ENCODE results near the gene NET1. TPM values are rescaled to one million over a fixed set of nuclear protein-coding genes. Genes with fewer than 3 reads are reported as not detected.

The NET1 gene
- total RNA-seq, 4 donors from 2014 or later, result 50.9 to 151 (median 112) TPM

DNA sequence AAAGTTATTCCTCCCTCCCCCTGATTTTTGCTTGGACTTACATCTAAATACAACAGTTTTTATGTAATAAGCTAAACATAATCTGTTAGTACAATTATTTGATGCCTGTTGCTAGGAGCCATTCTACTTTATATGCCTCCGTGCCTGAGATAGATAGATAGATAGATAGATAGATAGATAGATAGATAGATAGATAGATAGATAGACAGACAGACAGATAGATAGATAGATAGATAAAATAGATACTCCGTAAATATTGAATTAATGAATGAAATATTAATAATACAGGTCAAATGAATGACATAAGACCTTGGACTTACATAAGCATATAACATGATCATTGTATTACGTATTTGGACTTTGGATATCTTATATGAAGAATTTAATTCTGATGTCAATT lies 23.0 kb downstream of the NET1 start:
- Histone ChIP-seq H3K4me3 (replicated peaks in 1 of 3) (no peak overlapping the region), H3K27ac (no peak overlapping the region), H3K36me3 (no peaks in the 10 kb centered on the region), H3K27me3 (no peaks in the 10 kb centered on the region), H3K9me3 (no peaks in the 10 kb centered on the region), H3K4me1 (no peaks in the 10 kb centered on the region)
- no peak for TF ChIP-seq POLR2A (IDR thresholded peaks at IDR 0.05)
- TF ChIP-seq, protein P1, sequence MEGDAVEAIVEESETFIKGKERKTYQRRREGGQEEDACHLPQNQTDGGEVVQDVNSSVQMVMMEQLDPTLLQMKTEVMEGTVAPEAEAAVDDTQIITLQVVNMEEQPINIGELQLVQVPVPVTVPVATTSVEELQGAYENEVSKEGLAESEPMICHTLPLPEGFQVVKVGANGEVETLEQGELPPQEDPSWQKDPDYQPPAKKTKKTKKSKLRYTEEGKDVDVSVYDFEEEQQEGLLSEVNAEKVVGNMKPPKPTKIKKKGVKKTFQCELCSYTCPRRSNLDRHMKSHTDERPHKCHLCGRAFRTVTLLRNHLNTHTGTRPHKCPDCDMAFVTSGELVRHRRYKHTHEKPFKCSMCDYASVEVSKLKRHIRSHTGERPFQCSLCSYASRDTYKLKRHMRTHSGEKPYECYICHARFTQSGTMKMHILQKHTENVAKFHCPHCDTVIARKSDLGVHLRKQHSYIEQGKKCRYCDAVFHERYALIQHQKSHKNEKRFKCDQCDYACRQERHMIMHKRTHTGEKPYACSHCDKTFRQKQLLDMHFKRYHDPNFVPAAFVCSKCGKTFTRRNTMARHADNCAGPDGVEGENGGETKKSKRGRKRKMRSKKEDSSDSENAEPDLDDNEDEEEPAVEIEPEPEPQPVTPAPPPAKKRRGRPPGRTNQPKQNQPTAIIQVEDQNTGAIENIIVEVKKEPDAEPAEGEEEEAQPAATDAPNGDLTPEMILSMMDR (IDR thresholded peaks at IDR 0.05), result no peak
- DNase-seq, result no peak
- WGBS, 2 donors, result 96 to 97% methylated on average over 3 of the region's 3 CpGs
- intact Hi-C loops (cut with DNase I), result no loop called here

DNA sequence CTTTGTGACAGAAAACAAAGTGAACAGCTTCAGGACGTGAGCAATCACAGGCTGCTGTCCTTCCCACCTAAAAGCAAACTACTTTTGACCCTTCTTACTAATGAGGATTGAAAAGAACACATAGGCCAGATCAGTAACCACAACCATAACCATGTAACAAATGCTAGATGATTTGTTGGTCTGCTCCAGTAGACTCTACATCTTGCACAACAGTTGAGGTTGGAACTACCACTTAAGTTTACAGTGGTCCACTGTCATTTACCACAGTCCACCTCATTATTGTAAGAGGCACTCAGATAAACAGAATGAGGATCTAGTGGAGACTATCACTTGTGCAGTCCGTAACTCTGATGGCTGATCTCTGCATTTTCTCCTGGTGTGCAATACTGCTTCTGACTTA lies 27.8 kb downstream of the NET1 start:
- WGBS, 2 donors, result 95 to 100% methylated on average over 2 of the region's 2 CpGs

DNA sequence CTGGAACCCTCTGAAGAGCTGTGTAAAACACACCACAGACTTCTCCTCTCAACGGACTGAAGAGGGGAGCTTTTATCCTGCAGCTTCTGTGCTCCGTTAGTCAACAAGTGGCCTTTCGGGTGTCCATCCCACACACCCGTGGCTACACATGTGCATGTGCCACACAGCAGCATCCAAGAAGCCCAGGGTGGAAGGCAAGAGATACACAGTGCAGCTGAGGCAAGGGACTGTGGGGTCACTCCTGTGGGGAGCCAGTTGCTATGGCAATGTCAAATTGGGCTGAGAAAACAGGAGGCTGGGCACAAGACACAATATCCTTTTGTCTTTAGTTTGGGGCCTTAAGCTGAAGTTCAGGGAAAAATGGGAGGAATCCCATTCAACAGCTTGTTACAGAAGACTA lies 28.7 kb downstream of the NET1 start:
- H3K4me3 ChIP-seq (replicated peaks in 1 of 3), result no peak overlapping the region
- no peak for DNase-seq
- intact Hi-C loops (cut with DNase I), result loop anchor here (2.0 to 10.0 kb wide), 2 partner anchors 184 to 434 kb away; no protein-coding TSS in a partner anchor
- no peaks in the 10 kb centered on the region for H3K36me3 ChIP-seq
- TF ChIP-seq POLR2A (IDR thresholded peaks at IDR 0.05), result no peak
- TF ChIP-seq, protein P1 (IDR thresholded peaks at IDR 0.05), result no peak
- 71 to 78% methylated on average over 3 to 4 of the region's 4 CpGs for WGBS, 2 donors
- peaks cover 8 to 17% of the 10 kb centered on the region in 2 donors for H3K4me1 ChIP-seq
- no peak overlapping the region for H3K27ac ChIP-seq
- no peaks in the 10 kb centered on the region for H3K27me3 ChIP-seq
- H3K9me3 ChIP-seq, result no peaks in the 10 kb centered on the region

More for the DNA sequence above, 27.8 kb downstream of the NET1 start:
- intact Hi-C loops (cut with DNase I), result loop anchor here (2.0 to 10.0 kb wide), 2 partner anchors 185 to 435 kb away; no protein-coding TSS in a partner anchor
- Histone ChIP-seq H3K4me1 (peaks cover 0 to 8% of the 10 kb centered on the region in 2 donors), H3K27me3 (no peaks in the 10 kb centered on the region), H3K36me3 (no peaks in the 10 kb centered on the region), H3K9me3 (no peaks in the 10 kb centered on the region), H3K4me3 (replicated peaks in 1 of 3) (no peak overlapping the region), H3K27ac (no peak overlapping the region)
- DNase-seq, result no peak
- TF ChIP-seq, protein P1 (IDR thresholded peaks at IDR 0.05), result no peak
- TF ChIP-seq POLR2A (IDR thresholded peaks at IDR 0.05), result no peak

- no peak for TF ChIP-seq POLR2A (IDR thresholded peaks at IDR 0.05)
- TF ChIP-seq, protein P1 (IDR thresholded peaks at IDR 0.05), result peak; percentile 23 to 96 (median 72)
- DNase-seq, result no peak
- no peaks in the 10 kb centered on the region for H3K36me3 ChIP-seq
- H3K9me3 ChIP-seq, result no peaks in the 10 kb centered on the region
- no peak overlapping the region for H3K27ac ChIP-seq
- intact Hi-C loops (cut with DNase I), result loop anchor here (10.0 kb wide), 1 partner anchor 432 kb away; no protein-coding TSS in a partner anchor
- H3K4me3 ChIP-seq (replicated peaks in 1 of 3), result no peak overlapping the region
- peaks cover 9 to 19% of the 10 kb centered on the region in 2 donors for H3K4me1 ChIP-seq
- WGBS, 2 donors, result 53 to 57% methylated on average over 9 of the region's 9 CpGs
- H3K27me3 ChIP-seq, result no peaks in the 10 kb centered on the region
Measured at GRCh38 chr10:5442065-5442989, 30.0 kb downstream of the NET1 start.

DNA sequence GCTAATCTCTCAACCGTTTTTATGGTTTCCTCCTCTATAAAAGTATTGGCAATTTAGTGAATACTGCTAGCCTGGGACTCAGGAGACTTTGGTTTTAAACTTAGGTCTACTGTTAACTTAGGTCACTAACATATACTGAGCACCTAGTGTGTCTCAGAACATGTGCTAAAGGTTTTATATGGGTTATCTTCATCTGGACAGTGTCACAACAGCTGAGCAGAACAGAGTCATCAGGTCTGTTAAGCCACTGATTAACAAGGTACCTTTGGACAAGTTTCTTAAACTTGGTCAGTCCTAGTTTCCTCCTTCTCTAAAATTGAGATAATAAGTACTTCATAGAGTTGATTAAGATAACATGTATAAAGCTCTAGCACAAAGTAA lies 30.6 kb downstream of the NET1 start:
- Histone ChIP-seq H3K27ac (no peak overlapping the region), H3K4me3 (replicated peaks in 1 of 3) (no peak overlapping the region), H3K36me3 (no peaks in the 10 kb centered on the region), H3K27me3 (no peaks in the 10 kb centered on the region), H3K4me1 (peaks cover 9 to 19% of the 10 kb centered on the region in 2 donors), H3K9me3 (no peaks in the 10 kb centered on the region)
- 76 to 84% methylated on average over 1 of the region's 1 CpG for WGBS, 2 donors
- no peak for DNase-seq
- no peak for TF ChIP-seq POLR2A (IDR thresholded peaks at IDR 0.05)
- TF ChIP-seq, protein P1 (IDR thresholded peaks at IDR 0.05), result no peak
- intact Hi-C loops (cut with DNase I), result loop anchor here (10.0 kb wide), 1 partner anchor 432 kb away; no protein-coding TSS in a partner anchor

Data from thyroid gland (tissue), 4 donors.